IMR-90 (cell line): Measurements from ENCODE around the gene RASSF3. TPM values are rescaled to one million over a fixed set of nuclear protein-coding genes. Genes with fewer than 3 reads are reported as not detected.

Source experiments
- CEBPB ChIP-seq: IDR thresholded peaks from 2 replicates; pipeline ENCODE4 v1.6.1; 2012; ENCODE audit warnings: low read depth, low read length, improper control_type of control experiment
- FOS ChIP-seq: fragments of 150-350 bp; IDR thresholded peaks from 2 replicates; pipeline ENCODE4 v1.6.1; 2016; ENCODE audit warnings: low read depth, low read length
- MXI1 ChIP-seq: IDR thresholded peaks from 2 replicates; pipeline ENCODE4 v1.6.1; 2012; ENCODE audit warnings: low read depth, mild to moderate bottlenecking, low read length, moderate library complexity, borderline replicate concordance
- RCOR1 ChIP-seq: IDR thresholded peaks from 2 replicates; pipeline ENCODE4 v1.6.1; 2012; ENCODE audit warnings: mild to moderate bottlenecking, low read length, improper control_type of control experiment; ENCODE audit not compliant: insufficient replicate concordance
- polyA plus RNA-seq, 3 experiments: library from polyadenylated mRNA; depleted of rRNA; stranded (reverse); fragments of >200 nt; gene quantifications; 2 replicates each; pipeline ENCODE4 v1.2.3, GENCODE V29; 2012; ENCODE audit warnings: low replicate concordance in 1 of 3
- total RNA-seq: library from RNA; depleted of rRNA; stranded (reverse); fragments of >200 nt; gene quantifications from 2 replicates; pipeline ENCODE4 v1.2.3, GENCODE V29; 2012
- TF ChIP-seq, protein P1 (sequence below): fragments of 150-350 bp; IDR thresholded peaks from 2 replicates; pipeline ENCODE4 v1.6.1; 2017; ENCODE audit warnings: mild to moderate bottlenecking, antibody characterized with exemption, low read length, low read depth

The RASSF3 gene
- total and polyA plus RNA-seq, 2 of the 4 experiments (the other 2 are of a cell fraction) = 18.7 to 39.3 TPM

DNA sequence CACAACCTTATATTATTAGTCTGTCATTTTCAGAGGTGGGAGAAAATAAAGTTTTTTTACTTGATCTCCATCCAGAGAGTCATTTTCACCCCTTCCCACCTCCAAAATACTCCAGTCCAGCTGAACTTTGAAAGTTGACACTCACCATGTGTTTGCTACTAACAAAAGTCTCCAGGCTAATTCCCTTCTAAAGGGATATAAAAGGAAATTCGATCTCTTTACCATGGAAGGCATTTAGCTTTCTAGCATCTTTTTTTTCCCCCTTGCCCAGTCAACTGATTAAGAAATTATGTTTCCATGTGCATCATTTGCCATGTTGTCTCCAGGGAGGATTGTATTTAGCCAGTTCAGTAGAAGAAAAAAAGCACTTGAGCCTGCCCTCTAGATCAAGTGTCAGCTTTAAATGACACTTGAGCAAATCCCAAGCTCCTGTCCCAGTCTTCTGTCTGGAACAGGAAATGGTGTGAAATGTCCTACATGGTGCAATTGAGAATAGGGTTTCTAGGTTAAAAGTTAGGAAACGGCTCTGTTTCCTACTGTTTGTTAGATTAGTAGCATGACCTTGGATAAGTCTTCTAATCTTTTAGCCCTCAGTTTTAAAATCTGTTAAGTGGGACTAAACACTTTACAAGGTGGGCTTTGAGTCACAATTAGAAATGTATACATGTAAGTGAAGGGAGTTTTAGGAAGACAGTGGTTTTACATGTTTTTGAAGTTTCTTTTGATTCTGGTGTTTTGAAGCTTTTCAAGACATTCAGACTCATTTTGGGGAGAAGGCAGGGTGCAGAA is 81.7 kb downstream of the RASSF3 start (continued):
- TF ChIP-seq, protein P1, sequence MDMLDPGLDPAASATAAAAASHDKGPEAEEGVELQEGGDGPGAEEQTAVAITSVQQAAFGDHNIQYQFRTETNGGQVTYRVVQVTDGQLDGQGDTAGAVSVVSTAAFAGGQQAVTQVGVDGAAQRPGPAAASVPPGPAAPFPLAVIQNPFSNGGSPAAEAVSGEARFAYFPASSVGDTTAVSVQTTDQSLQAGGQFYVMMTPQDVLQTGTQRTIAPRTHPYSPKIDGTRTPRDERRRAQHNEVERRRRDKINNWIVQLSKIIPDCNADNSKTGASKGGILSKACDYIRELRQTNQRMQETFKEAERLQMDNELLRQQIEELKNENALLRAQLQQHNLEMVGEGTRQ = no peak
- TF ChIP-seq RCOR1 (no peak), MXI1 (no peak), FOS (no peak), CEBPB (no peak)
